Neural cell (in vitro differentiated cells): ENCODE measurements around the gene ARHGAP6. TPM values are rescaled to one million over a fixed set of nuclear protein-coding genes. Genes with fewer than 3 reads are reported as not detected.

Experiments used
- H2AFZ ChIP-seq: fragments of 200-600, 300-800 bp; sonication (generic), shearing (Covaris generic); 2 replicates; pipeline ENCODE4 v1.6.0; 2014; ENCODE audit warnings: low read depth, mild to moderate bottlenecking, antibody characterized with exemption, low read length, moderate library complexity
- H3F3A ChIP-seq: fragments of 200-600 bp; shearing (Covaris generic); 2 replicates; pipeline ENCODE4 v1.6.1; 2016; ENCODE audit warnings: mild to moderate bottlenecking, moderate library complexity, mixed read lengths, antibody characterized with exemption, low read length; ENCODE audit not compliant: insufficient read depth, poor library complexity, severe bottlenecking
- H3K27ac ChIP-seq: fragments of 200-600, 300-800 bp; sonication (generic), shearing (Covaris generic); 2 replicates; pipeline ENCODE4 v1.5.1; 2014; ENCODE audit warnings: mild to moderate bottlenecking, low read length, moderate library complexity
- H3K27me3 ChIP-seq: fragments of 300-800, 200-600 bp; sonication (generic), shearing (Covaris generic); 2 replicates; pipeline ENCODE4 v1.6.0; 2014; ENCODE audit warnings: mild to moderate bottlenecking, low read depth, low read length, moderate library complexity; ENCODE audit not compliant: insufficient read depth
- H3K36me3 ChIP-seq: fragments of 300-800, 200-600 bp; sonication (generic), shearing (Covaris generic); 2 replicates; pipeline ENCODE4 v1.5.1; 2014; ENCODE audit warnings: mild to moderate bottlenecking, antibody characterized with exemption, low read length, moderate library complexity; ENCODE audit not compliant: insufficient read depth
- H3K4me2 ChIP-seq: fragments of 300-800, 200-600 bp; sonication (generic), shearing (Covaris generic); 2 replicates; pipeline ENCODE4 v1.6.0; 2014; ENCODE audit warnings: mild to moderate bottlenecking, low read length
- H3K4me3 ChIP-seq: fragments of 300-800, 200-600 bp; sonication (generic), shearing (Covaris generic); 2 replicates; pipeline ENCODE4 v1.5.1; 2014; ENCODE audit warnings: mild to moderate bottlenecking, low read length, moderate library complexity
- H3K79me2 ChIP-seq: fragments of 200-600 bp; shearing (Covaris generic); replicated peaks from 2 replicates; pipeline ENCODE4 v1.6.0; 2014; ENCODE audit warnings: mild to moderate bottlenecking, low read length, moderate library complexity; ENCODE audit not compliant: insufficient read depth
- H3K9ac ChIP-seq: fragments of 300-800, 200-600 bp; sonication (generic), shearing (Covaris generic); 2 replicates; pipeline ENCODE4 v1.6.1; 2016; ENCODE audit warnings: mild to moderate bottlenecking, low read length, mixed read lengths
- H3K9me2 ChIP-seq: fragments of 200-600 bp; shearing (Covaris generic); 2 replicates; pipeline ENCODE4 v1.6.1; 2016; ENCODE audit warnings: mild to moderate bottlenecking, low read length, mixed read lengths; ENCODE audit not compliant: insufficient read depth
- H3K9me3 ChIP-seq: fragments of 200-600, 300-800 bp; sonication (generic), shearing (Covaris generic); 2 replicates; pipeline ENCODE4 v1.6.1; 2016; ENCODE audit warnings: mild to moderate bottlenecking, mixed run types, low read length, moderate library complexity, mixed read lengths
- H4K20me1 ChIP-seq: fragments of 200-600 bp; shearing (Covaris generic); 2 replicates; pipeline ENCODE4 v1.6.1; 2016; ENCODE audit warnings: mild to moderate bottlenecking, mixed run types; ENCODE audit not compliant: insufficient read depth
- CTCF ChIP-seq: fragments of 450-650 bp; IDR thresholded peaks from 2 replicates; pipeline ENCODE4 v1.5.1; 2014; ENCODE audit warnings: antibody characterized with exemption, mild to moderate bottlenecking, moderate library complexity; ENCODE audit not compliant: poor library complexity, severe bottlenecking
- EP300 ChIP-seq: fragments of 450-650 bp; conservative IDR thresholded peaks from 2 replicates; pipeline ENCODE4 v1.6.1; 2014; ENCODE audit warnings: antibody characterized with exemption, mild to moderate bottlenecking, moderate library complexity; ENCODE audit not compliant: poor library complexity, severe bottlenecking
- EZH2 ChIP-seq: fragments of 200-600, 300-800 bp; shearing (Covaris generic), sonication (generic); IDR thresholded peaks from 2 replicates; pipeline ENCODE4 v1.6.1; 2014; ENCODE audit warnings: antibody characterized with exemption, low read length, borderline replicate concordance, mild to moderate bottlenecking; ENCODE audit not compliant: insufficient read depth, poor library complexity, severe bottlenecking
- MXI1 ChIP-seq: fragments of 450-650 bp; conservative IDR thresholded peaks from 2 replicates; pipeline ENCODE4 v1.6.1; 2014; ENCODE audit warnings: antibody characterized with exemption, mild to moderate bottlenecking; ENCODE audit not compliant: poor library complexity, severe bottlenecking
- POLR2AphosphoS5 ChIP-seq: IDR thresholded peaks from 2 replicates; pipeline ENCODE4 v1.6.1; 2012
- RAD21 ChIP-seq: fragments of 450-650 bp; conservative IDR thresholded peaks from 2 replicates; pipeline ENCODE4 v1.6.1; 2014; ENCODE audit warnings: antibody characterized with exemption, mild to moderate bottlenecking, moderate library complexity
- REST ChIP-seq: IDR thresholded peaks from 2 replicates; pipeline ENCODE4 v1.6.1; 2012; ENCODE audit warnings: borderline replicate concordance
- SMC3 ChIP-seq: fragments of 450-650 bp; conservative IDR thresholded peaks from 2 replicates; pipeline ENCODE4 v1.6.1; 2014; ENCODE audit warnings: antibody characterized with exemption, mild to moderate bottlenecking, moderate library complexity; ENCODE audit not compliant: poor library complexity
- TAF1 ChIP-seq: IDR thresholded peaks from 2 replicates; pipeline ENCODE4 v1.6.1; 2012; ENCODE audit warnings: low read depth
- polyA plus RNA-seq: library from polyadenylated mRNA; depleted of rRNA; stranded (reverse); fragments of >200 nt; gene quantifications from 2 replicates; pipeline ENCODE4 v1.2.3, GENCODE V29; 2014

The ARHGAP6 gene
- polyA plus RNA-seq, 1 donor from 2014 or later = 0.40 TPM

DNA sequence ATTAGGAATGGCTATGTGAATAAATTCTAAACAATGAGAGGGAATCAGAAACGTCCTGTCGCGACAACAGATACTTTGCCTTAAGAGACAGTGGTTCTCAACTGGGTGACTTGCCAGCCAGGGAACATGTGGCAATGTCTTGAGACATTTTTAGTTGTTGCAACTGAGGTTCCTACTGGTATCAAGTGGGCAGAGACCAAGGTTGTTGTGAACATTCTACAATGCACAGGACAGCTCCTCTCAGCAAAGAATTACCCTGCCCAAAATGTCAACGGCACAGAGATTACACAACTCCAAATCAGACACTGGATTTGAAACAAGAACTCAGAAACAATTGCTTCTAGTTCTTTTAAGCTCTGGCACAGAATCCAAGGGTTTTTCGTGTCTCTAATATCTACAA is 128.6 kb downstream of the ARHGAP6 start:
- no peaks in the 10 kb centered on the region for H3K36me3 ChIP-seq
- no peaks in the 10 kb centered on the region for H4K20me1 ChIP-seq
- H3K4me3 ChIP-seq = no peak overlapping the region
- H3F3A ChIP-seq = no peaks in the 10 kb centered on the region
- TF ChIP-seq MXI1 (no peak), SMC3 (no peak), EP300 (no peak), RAD21 (no peak), POLR2AphosphoS5 (no peak), CTCF (no peak), TAF1 (no peak), REST (no peak), EZH2 (no peak)
- H3K79me2 ChIP-seq = no peaks in the 10 kb centered on the region
- no peak overlapping the region for H3K4me2 ChIP-seq
- no peak overlapping the region for H2AFZ ChIP-seq
- no peak overlapping the region for H3K27ac ChIP-seq
- H3K27me3 ChIP-seq = no peaks in the 10 kb centered on the region
- H3K9me2 ChIP-seq = no peaks in the 10 kb centered on the region
- no peaks in the 10 kb centered on the region for H3K9me3 ChIP-seq
- H3K9ac ChIP-seq = no peak overlapping the region

DNA sequence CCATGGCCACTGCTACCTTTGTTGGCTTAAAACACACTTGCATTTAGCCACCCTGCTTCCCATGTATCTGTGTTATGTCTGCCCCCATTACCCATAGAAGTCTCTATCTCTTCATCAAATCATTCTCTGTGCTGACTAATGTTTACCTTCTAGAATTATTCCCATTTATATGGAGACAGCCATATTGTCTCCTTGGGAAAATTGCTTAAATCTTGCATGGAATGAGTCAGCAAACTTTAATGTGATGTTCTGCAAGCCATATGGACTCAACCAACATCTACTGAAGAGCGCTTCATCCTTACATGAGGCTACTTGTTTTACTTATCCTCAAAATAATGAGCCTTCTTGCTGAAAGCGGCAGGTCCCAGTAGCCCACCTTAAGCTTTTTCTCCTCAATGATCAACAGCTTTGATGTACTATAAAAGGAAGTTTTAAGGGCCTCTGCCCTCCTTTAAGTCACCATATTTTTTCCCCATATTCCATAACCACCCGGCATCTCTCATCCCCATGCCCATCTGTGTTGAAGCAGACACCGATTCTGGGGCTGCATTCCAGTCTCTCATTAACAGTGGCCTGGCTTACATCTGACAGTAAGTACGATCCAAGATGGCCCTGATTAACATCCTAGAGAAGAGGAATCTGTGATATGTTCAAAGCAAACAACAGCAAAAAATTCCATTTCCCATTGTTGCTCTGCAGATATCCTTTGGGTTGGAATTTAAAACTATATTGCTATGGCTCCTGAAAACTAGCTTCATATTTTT is 130.4 kb downstream of the ARHGAP6 start:
- H3K4me2 ChIP-seq = no peak overlapping the region
- H3K9ac ChIP-seq = no peak overlapping the region
- H3K9me3 ChIP-seq = no peaks in the 10 kb centered on the region
- no peaks in the 10 kb centered on the region for H3K27me3 ChIP-seq
- H3K79me2 ChIP-seq = no peaks in the 10 kb centered on the region
- no peaks in the 10 kb centered on the region for H3K9me2 ChIP-seq
- no peak overlapping the region for H2AFZ ChIP-seq
- no peaks in the 10 kb centered on the region for H3K36me3 ChIP-seq
- TF ChIP-seq CTCF (no peak), POLR2AphosphoS5 (no peak), RAD21 (no peak), EZH2 (no peak), EP300 (no peak), SMC3 (no peak), TAF1 (no peak), MXI1 (no peak), REST (no peak)
- no peaks in the 10 kb centered on the region for H4K20me1 ChIP-seq
- no peaks in the 10 kb centered on the region for H3F3A ChIP-seq
- no peak overlapping the region for H3K4me3 ChIP-seq
- no peak overlapping the region for H3K27ac ChIP-seq
